GM12878 (cell line): ENCODE measurements around the gene AGMAT. TPM values are rescaled to one million over a fixed set of nuclear protein-coding genes. Genes with fewer than 3 reads are reported as not detected.

Experiments used
- ATAC-seq: fragments of 200-7000 bp; cut with Tn5 transposase; 3 replicates; pipeline ENCODE4 v1.9.1; 2020; ENCODE audit warnings: mild to moderate bottlenecking, moderate library complexity
- BruUV-seq: library from RNA; stranded (reverse); fragments of 400-500 nt; replicated peaks from 2 replicates; lab custom pipeline; 2021; lab: Mats Ljungman, UMichigan
- CTCF ChIA-PET: fragments of 300-600 bp; sonication (Branson Sonifier 250); formaldehyde crosslinking; extraction: SDS; loops from one replicate; lab custom pipeline; 2021; ENCODE audit warnings: inconsistent platforms; lab: Yijun Ruan, JAX
- POLR2A ChIA-PET: fragments of 350-600 bp; formaldehyde crosslinking; extraction: SDS; loops from one replicate; lab custom pipeline; 2021; ENCODE audit warnings: inconsistent platforms; lab: Charles Lee
- RAD21 ChIA-PET: fragments of 300-600 bp; sonication (Branson Sonifier 250); formaldehyde crosslinking; loops from one replicate; lab custom pipeline; 2023; ENCODE audit warnings: antibody characterized with exemption; ENCODE audit not compliant: unreplicated experiment; lab: Charles Lee
- SMC1A ChIA-PET: fragments of 300-600 bp; sonication (Branson Sonifier 250); formaldehyde crosslinking; loops from one replicate; lab custom pipeline; 2023; ENCODE audit not compliant: unreplicated experiment, uncharacterized antibody; lab: Charles Lee
- DNase-seq: peaks from one replicate; pipeline ENCODE4 v3.0.0-alpha.2; 2011; ENCODE audit warnings: low read depth, low spot score
- FAIRE-seq: peaks from 3 replicates; lab custom pipeline; 2011; peaks lifted over from hg19 to GRCh38; lab: Jason Lieb, UNC
- H2AFZ ChIP-seq: 2 replicates; pipeline ENCODE4 v1.6.0; 2011; ENCODE audit warnings: low read depth, low read length, control low read depth; ENCODE audit not compliant: control insufficient read depth
- H3K27ac ChIP-seq: 2 replicates; pipeline ENCODE4 v1.5.1; 2011; ENCODE audit warnings: control low read depth; ENCODE audit not compliant: control insufficient read depth, insufficient read depth
- H3K27me3 ChIP-seq, 2 experiments: replicated peaks in 1 of 2; 2 replicates each; pipeline versions ENCODE4 v1.6.0 to v1.6.1; 2011; ENCODE audit warnings: low read length in 1 of 2; ENCODE audit not compliant: control insufficient read depth in 2 of 2, insufficient read depth in 2 of 2
- H3K36me3 ChIP-seq, 2 experiments: 2 replicates each; pipeline ENCODE4 v1.5.1; 2011; ENCODE audit warnings: low read length in 1 of 2; ENCODE audit not compliant: control insufficient read depth in 2 of 2, insufficient read depth in 2 of 2
- H3K4me1 ChIP-seq: 2 replicates; pipeline ENCODE4 v1.6.1; 2011; ENCODE audit warnings: mild to moderate bottlenecking, low read length, moderate library complexity, mixed read lengths; ENCODE audit not compliant: control insufficient read depth, insufficient read depth
- H3K4me2 ChIP-seq: 2 replicates; pipeline ENCODE4 v1.6.0; 2011; ENCODE audit warnings: control low read depth; ENCODE audit not compliant: control insufficient read depth, insufficient read depth
- H3K4me3 ChIP-seq: fragments of 200-600 bp; sonication (generic); 2 replicates; pipeline ENCODE4 v1.5.1; 2016
- H3K79me2 ChIP-seq: 2 replicates; pipeline ENCODE4 v1.6.0; 2011; ENCODE audit warnings: low read length; ENCODE audit not compliant: control insufficient read depth, insufficient read depth
- H3K9ac ChIP-seq: 2 replicates; pipeline ENCODE4 v1.8.0; 2011; ENCODE audit warnings: low read length, control low read depth, mixed read lengths; ENCODE audit not compliant: control insufficient read depth, insufficient read depth
- H3K9me3 ChIP-seq: replicated peaks from 3 replicates; pipeline ENCODE4 v1.5.1; 2011; ENCODE audit warnings: mild to moderate bottlenecking, low read length; ENCODE audit not compliant: control insufficient read depth, insufficient read depth
- H4K20me1 ChIP-seq: 2 replicates; pipeline ENCODE4 v1.6.0; 2011; ENCODE audit not compliant: control insufficient read depth, insufficient read depth
- HDGF ChIP-seq: fragments of 450-650 bp; IDR thresholded peaks from 2 replicates; pipeline ENCODE4 v1.6.1; 2016; ENCODE audit warnings: antibody characterized with exemption
- SP1 ChIP-seq: IDR thresholded peaks from one replicate; pipeline ENCODE4 v1.6.1; 2011; ENCODE audit warnings: low read depth, low read length
- WGBS: methylation state at CpG from one replicate; pipeline ENCODE4 v1.1.6; 2016; ENCODE audit warnings: low lambda C conversion rate; ENCODE audit not compliant: insufficient replicate concordance, insufficient coverage; ENCODE audit errors: missing lambda C conversion rate; 5-methylcytosine and 5-hydroxymethylcytosine counted together
- in situ Hi-C: fragments of 300-500 bp; cut with MboI; formaldehyde crosslinking; loops from 9 replicates; pipeline ENCODE4 v1.14.3; 2018; ENCODE audit warnings: mixed read lengths
- intact Hi-C: fragments of 100-400 bp; cut with micrococcal nuclease; formaldehyde crosslinking; loops from one replicate; pipeline ENCODE4 v1.14.2; 2022; ENCODE audit not compliant: unreplicated experiment
- polyA plus RNA-seq, 11 experiments: library from polyadenylated mRNA; depleted of rRNA in 4 of 11; unstranded in 6 of 11; stranded (reverse) in 5 of 11; fragments of >200 nt; fragmentation: Nextera tagmentation in 4 of 11; fragmentation: Illumina TruSeq in 1 of 11; extraction: Ambion mirVana in 4 of 11; extraction: Trizol in 1 of 11; gene quantifications; 1 replicate in 1 of 11; 2 replicates in 10 of 11; pipeline versions ENCODE4 v1.2.1 to v1.2.3, GENCODE V29; 2011 to 2016; ENCODE audit warnings: inconsistent platforms in 2 of 11, missing spikeins in 2 of 11, low read depth in 1 of 11
- total RNA-seq, 4 experiments: library from RNA; depleted of rRNA in 3 of 4; stranded (reverse); fragments of >200 nt in 3 of 4; fragmentation: Illumina TruSeq in 1 of 4; extraction: Trizol in 1 of 4; gene quantifications; 2 replicates each; pipeline versions ENCODE4 v1.2.1 to v1.2.3, GENCODE V29; 2013 to 2021
- TF ChIP-seq, protein P1 (sequence below): fragments of 450-650 bp; formaldehyde crosslinking; IDR thresholded peaks from 2 replicates; pipeline ENCODE4 v1.4.0; 2020; ENCODE audit warnings: mild to moderate bottlenecking, moderate library complexity

The AGMAT gene
- total and polyA plus RNA-seq, 10 of the 15 experiments (the other 5 are each of a cell fraction or from before 2014, with no cell fraction given) = 0.47 to 7.9 (median 4.7) TPM

DNA sequence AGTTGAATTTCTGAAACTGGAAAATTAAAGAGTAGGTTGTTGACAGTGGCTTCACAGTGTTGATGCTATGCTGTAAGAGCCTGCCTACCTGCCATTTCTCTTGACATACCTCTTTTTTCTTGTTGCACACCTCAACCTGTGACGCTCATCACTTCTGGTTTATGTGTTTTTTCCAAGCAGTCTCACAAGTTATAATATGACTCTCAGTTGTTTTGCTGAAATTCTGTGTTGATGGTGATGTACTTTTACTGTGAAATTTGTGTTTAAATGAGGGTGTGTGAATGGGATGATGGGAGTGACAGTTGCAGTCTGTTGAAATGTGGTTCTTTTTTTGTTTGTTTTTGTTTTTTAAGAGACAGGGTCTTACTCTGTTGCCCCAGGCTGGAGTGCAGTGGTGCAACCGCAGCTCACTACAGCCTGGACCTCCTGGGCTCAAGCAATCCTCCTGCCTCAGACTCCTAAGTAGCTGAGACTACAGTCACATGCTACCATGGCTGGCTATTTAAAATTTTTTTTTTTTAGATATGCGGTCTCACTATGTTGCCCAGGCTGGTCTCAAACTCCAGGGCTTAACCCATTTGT lies 39.4 kb upstream of the AGMAT start (continued):
- TF ChIP-seq, protein P1, sequence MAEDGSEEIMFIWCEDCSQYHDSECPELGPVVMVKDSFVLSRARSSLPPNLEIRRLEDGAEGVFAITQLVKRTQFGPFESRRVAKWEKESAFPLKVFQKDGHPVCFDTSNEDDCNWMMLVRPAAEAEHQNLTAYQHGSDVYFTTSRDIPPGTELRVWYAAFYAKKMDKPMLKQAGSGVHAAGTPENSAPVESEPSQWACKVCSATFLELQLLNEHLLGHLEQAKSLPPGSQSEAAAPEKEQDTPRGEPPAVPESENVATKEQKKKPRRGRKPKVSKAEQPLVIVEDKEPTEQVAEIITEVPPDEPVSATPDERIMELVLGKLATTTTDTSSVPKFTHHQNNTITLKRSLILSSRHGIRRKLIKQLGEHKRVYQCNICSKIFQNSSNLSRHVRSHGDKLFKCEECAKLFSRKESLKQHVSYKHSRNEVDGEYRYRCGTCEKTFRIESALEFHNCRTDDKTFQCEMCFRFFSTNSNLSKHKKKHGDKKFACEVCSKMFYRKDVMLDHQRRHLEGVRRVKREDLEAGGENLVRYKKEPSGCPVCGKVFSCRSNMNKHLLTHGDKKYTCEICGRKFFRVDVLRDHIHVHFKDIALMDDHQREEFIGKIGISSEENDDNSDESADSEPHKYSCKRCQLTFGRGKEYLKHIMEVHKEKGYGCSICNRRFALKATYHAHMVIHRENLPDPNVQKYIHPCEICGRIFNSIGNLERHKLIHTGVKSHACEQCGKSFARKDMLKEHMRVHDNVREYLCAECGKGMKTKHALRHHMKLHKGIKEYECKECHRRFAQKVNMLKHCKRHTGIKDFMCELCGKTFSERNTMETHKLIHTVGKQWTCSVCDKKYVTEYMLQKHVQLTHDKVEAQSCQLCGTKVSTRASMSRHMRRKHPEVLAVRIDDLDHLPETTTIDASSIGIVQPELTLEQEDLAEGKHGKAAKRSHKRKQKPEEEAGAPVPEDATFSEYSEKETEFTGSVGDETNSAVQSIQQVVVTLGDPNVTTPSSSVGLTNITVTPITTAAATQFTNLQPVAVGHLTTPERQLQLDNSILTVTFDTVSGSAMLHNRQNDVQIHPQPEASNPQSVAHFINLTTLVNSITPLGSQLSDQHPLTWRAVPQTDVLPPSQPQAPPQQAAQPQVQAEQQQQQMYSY (CRISPR knock-in tag) = no peak
- no peak for TF ChIP-seq SP1
- TF ChIP-seq, all 136 proteins: peak for 0

DNA sequence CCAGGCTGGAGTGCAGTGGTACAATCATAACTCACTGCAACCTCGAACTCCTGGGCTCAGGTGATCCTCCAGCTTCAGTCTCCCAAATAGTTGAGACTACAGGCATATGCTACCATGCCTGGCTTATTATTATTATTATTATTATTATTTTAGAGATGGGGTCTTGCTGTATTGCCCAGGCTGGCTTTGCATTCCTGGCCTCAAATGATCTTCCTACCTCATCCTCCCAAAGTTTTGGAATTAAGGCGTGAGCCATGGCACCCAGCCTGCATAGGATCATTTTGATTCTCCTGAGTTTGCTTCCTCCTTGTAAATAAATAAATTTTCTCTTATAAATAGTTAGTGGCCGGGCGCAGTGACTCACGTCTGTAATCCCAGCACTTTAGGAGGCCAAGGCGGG lies 38.6 kb upstream of the AGMAT start:
- TF ChIP-seq HDGF = no peak
- 88% methylated on average over 6 of the region's 6 CpGs for whole genome bisulfite sequencing
- in situ Hi-C loops = no loop called here
- POLR2A ChIA-PET = interaction anchor here (1.0 kb wide), 1 partner anchor 74 kb away, joined by 3 read pairs; no protein-coding TSS in a partner anchor
- H3K27ac ChIP-seq = no peak overlapping the region
- intact Hi-C loops = no loop called here
- H4K20me1 ChIP-seq = no peaks in the 10 kb centered on the region
- no peak overlapping the region for H3K4me3 ChIP-seq
- peaks cover 70% of the 10 kb centered on the region for H3K79me2 ChIP-seq
- H2AFZ ChIP-seq = no peak overlapping the region
- CTCF ChIA-PET = no interaction called here
- H3K4me1 ChIP-seq = peaks cover 25% of the 10 kb centered on the region
- RAD21 ChIA-PET = no interaction called here
- ATAC-seq (no peak), DNase-seq (no peak), FAIRE-seq (no peak)
- H3K36me3 ChIP-seq = no peaks in the 10 kb centered on the region; a peak in 1 of 4 replicates
- no peaks in the 10 kb centered on the region for H3K27me3 ChIP-seq
- no TSS peak for BruUV-seq
- no peaks in the 10 kb centered on the region for H3K9me3 ChIP-seq
- SMC1A ChIA-PET = interaction anchor here (1.0 to 1.4 kb wide), 3 partner anchors 11 to 73 kb away, joined by 3 to 4 read pairs (median 3); no protein-coding TSS in a partner anchor
- no peak overlapping the region for H3K9ac ChIP-seq
- no peak overlapping the region for H3K4me2 ChIP-seq
